Activated naive CD8-positive, alpha-beta T cell treated with anti-CD3 and anti-CD28 coated beads, Interleukin-2, amount 50 U/mL, for 24 hours (primary cell): Measurements from ENCODE around the gene MDM4.
"Not testable (repeated sequence)": the region's sequence is repeated elsewhere in the genome, so short reads cannot be mapped to it uniquely, and the experiment has no call there.

Experiments
- ATAC-seq: fragments of 150-1000 bp; cut with Tn5 transposase; one replicate; pipeline ENCODE4 v1.10.0; 2021
- DNase-seq: peaks from one replicate; pipeline ENCODE4 v3.0.0; 2021
- H3K27ac Mint-ChIP-seq: one replicate; pipeline ENCODE4 v1.8.0; 2021; ENCODE audit warnings: mild to moderate bottlenecking, mixed read lengths
- H3K27me3 Mint-ChIP-seq: one replicate; pipeline ENCODE4 v1.8.0; 2021; ENCODE audit warnings: mixed read lengths
- H3K36me3 Mint-ChIP-seq: one replicate; pipeline ENCODE4 v1.8.0; 2021; ENCODE audit warnings: low read depth, mixed read lengths
- H3K4me1 Mint-ChIP-seq: one replicate; pipeline ENCODE4 v1.8.0; 2021; ENCODE audit warnings: mixed read lengths
- H3K4me3 Mint-ChIP-seq: one replicate; pipeline ENCODE4 v1.8.0; 2021; ENCODE audit warnings: mild to moderate bottlenecking, moderate library complexity, mixed read lengths
- H3K9me3 Mint-ChIP-seq: one replicate; pipeline ENCODE4 v1.8.0; 2021; ENCODE audit warnings: mixed read lengths

MDM4 gene

DNA sequence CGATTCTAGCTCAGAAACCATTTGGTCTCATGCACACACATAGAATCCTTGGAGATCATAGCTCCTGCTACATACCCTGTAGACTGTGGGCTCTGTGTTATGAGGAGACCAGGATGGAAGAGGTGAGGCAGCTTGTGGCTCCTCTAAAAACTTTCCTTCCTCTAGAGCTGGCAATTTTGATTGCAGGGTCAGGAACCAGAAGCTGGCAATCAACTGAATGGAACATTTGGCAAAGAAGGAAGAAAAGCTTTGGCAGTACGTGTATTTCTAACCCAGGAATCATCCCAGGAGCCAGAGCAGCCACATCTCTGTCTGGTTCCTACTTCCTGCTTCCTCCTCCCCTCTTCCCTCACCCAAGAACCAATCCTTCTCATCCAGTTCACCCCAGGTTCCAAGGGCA, 37.3 kb upstream of the MDM4 start:
- Mint-ChIP-seq H3K27ac (no peak overlapping the region), H3K4me3 (no peak overlapping the region), H3K4me1 (peaks cover 62% of the 10 kb centered on the region), H3K36me3 (peaks cover 1% of the 10 kb centered on the region), H3K27me3 (no peaks in the 10 kb centered on the region), H3K9me3 (no peaks in the 10 kb centered on the region)
- no peak for DNase-seq
- ATAC-seq, result no peak

DNA sequence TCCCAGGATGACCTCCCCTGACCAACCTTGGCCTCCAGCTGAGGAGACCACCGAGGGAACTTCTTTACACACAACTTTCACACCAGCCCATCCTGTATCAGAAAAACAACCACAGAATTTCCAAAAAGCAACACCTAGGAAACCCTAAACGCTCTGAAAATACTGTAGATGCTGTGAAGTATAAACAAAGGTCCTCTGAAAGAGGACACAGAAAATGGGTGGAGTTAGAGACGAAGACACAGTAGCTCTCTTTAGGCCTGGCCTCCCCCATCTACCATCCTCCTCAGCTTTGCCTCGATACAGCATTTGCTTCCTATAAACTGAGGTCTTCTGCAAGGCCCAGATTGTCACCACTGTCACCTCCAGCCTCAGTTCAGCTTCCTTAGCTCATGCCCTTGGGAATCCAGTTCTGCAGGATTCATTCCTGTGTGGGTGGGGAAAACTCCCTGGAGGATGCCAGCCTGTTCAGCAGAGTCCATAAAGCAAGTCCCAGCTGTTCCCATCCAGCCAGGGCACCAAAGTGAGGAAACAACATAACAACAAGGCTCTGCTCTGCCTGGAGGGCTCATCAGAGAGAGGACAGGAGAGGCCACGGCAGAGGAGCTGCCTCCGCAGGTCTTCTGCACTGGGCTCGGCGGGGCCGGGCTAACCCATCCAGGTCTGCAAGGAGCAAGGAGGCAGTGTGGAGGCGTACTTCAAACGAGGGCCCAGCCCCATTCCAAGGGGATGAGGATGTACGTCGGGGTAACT, 36.6 kb upstream of the MDM4 start:
- no peak overlapping the region for H3K4me3 Mint-ChIP-seq

DNA sequence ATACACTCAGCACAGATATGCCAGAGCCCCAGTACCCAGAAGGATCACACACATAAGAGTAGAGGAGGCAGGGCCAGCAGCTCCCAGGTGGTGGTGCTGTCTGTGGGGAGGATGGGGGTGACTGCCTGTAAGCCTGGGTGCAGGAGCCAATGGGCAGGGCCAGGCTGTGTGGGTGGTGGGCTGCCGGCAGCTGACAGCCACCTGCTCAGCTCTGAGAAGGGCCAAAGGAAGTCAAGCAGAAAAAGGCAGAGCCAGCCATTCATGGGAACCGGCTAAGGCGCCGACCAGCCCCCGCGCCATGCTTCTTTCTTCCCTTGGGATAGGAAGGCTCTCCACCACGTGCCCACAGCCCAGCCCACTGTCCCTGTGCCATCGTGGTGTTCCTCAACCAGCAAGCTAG, 35.7 kb upstream of the MDM4 start:
- H3K27me3 Mint-ChIP-seq, result no peaks in the 10 kb centered on the region
- H3K4me3 Mint-ChIP-seq, result no peak overlapping the region
- peak overlapping the region; percentile 26 for H3K27ac Mint-ChIP-seq
- H3K4me1 Mint-ChIP-seq, result peaks cover 62% of the 10 kb centered on the region
- H3K9me3 Mint-ChIP-seq, result no peaks in the 10 kb centered on the region
- DNase-seq, result no peak
- peaks cover 1% of the 10 kb centered on the region for H3K36me3 Mint-ChIP-seq
- ATAC-seq, result peak; percentile 51

More for the DNA sequence above, 36.6 kb upstream of the MDM4 start:
- peaks cover 61% of the 10 kb centered on the region for H3K4me1 Mint-ChIP-seq
- H3K36me3 Mint-ChIP-seq, result peaks cover 1% of the 10 kb centered on the region
- no peaks in the 10 kb centered on the region for H3K9me3 Mint-ChIP-seq
- no peak overlapping the region for H3K27ac Mint-ChIP-seq
- no peak for DNase-seq
- no peaks in the 10 kb centered on the region for H3K27me3 Mint-ChIP-seq
- ATAC-seq, result no peak

DNA sequence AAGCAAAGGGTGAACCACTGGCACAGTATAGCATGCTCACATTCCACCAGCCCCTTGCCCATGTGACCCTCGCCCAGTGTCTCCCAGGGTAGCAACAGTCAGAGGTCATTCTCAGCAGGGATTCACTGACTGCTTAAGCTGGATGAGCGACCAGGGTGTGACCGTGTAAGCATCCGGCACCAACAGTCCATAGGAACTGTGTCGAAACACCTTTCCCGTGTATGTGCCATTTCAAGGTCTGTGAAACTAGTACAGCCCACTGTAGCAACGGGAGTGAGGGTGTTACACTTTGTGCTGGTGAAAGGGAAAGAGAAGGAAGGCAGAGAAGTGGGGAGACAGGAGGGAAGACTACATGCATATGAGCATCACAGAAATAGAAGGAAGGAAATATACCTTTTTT, 32.4 kb upstream of the MDM4 start:
- Mint-ChIP-seq H3K9me3 (no peaks in the 10 kb centered on the region), H3K27me3 (no peaks in the 10 kb centered on the region), H3K27ac (peak overlapping the region; percentile 20), H3K4me3 (no peak overlapping the region), H3K36me3 (no peaks in the 10 kb centered on the region), H3K4me1 (peaks cover 56% of the 10 kb centered on the region)
- DNase-seq (no peak), ATAC-seq (no peak)

DNA sequence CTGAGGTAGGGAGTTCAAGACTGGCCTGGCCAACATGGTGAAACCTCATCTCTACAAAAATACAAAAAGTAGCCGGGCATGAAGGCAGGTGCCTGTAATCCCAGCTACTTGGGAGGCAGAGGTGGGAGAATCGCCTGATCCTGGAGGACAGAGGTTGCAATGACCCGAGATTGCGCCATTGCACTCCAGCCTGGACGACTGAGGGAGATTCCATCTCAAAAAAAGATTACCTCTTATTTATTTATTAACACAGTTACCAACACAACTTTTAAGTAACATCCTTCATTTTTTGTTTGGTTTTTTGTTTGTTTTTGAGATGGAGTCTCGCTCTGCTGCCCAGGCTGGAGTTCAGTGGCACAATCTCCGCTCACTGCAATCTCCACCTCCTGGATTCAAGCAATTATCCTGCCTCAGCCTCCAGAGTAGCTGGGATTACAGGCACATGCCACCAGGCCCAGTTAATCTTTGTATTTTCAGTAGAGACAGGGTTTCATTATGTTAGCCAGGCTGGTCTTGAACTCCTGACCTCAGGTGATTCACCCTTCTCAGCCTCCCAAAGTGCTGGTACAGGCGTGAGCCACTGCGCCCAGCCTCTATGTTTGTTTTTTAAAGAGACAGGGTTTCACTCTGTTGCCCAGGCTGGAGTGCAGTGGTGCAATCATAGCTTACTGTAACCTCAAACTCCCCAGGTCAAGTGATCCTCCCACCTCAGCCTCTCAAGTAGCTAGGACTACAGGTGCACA, 29.5 kb upstream of the MDM4 start:
- not testable (repeated sequence) for H3K27me3 Mint-ChIP-seq, H3K36me3 Mint-ChIP-seq, H3K4me3 Mint-ChIP-seq, H3K27ac Mint-ChIP-seq, DNase-seq, ATAC-seq, H3K9me3 Mint-ChIP-seq
- peaks cover 44% of the 10 kb centered on the region for H3K4me1 Mint-ChIP-seq

DNA sequence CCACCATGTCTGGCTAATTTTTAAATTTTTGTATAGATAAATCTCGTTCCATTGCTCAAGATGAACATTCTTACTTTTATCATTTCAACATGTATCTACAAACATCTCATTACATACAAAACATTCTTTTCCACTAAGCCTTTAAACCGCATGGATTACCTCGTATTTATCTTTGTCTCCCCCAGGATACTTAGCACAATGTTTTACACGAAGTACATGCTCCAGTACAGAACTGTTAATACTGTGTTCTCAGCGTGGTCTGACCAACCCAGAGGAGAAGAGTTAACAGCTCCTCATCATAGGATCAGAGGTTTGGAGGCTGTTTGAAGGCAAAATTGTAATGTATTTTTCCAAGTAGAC, 29.0 kb upstream of the MDM4 start:
- H3K27ac Mint-ChIP-seq, result no peak overlapping the region
- no peaks in the 10 kb centered on the region for H3K9me3 Mint-ChIP-seq
- no peaks in the 10 kb centered on the region for H3K36me3 Mint-ChIP-seq
- DNase-seq (no peak), ATAC-seq (no peak)
- no peaks in the 10 kb centered on the region for H3K27me3 Mint-ChIP-seq
- peaks cover 49% of the 10 kb centered on the region for H3K4me1 Mint-ChIP-seq
- H3K4me3 Mint-ChIP-seq, result no peak overlapping the region

DNA sequence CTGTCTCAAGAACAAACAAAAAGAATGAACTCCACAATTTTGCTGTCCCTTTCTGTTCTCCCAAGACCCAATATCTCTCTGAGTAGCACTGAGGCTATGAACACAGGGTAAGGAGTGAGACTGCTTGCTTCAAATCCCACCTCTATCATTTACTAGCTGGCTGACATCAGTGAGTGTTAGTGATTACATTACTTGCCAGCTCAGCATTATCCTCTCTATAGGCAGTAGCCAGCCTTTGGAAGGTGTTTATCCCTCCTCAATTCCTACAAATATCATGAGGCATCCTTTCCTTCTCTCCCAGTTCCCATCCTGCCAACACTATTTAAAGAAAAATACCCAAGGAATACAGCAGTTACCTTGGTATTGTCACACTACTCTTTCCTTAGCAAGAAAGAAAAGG, 24.6 kb upstream of the MDM4 start:
- ATAC-seq (no peak), DNase-seq (no peak)
- Mint-ChIP-seq H3K36me3 (no peaks in the 10 kb centered on the region), H3K4me1 (peaks cover 62% of the 10 kb centered on the region), H3K27me3 (no peaks in the 10 kb centered on the region), H3K4me3 (peak overlapping the region; percentile 88), H3K9me3 (no peaks in the 10 kb centered on the region), H3K27ac (peak overlapping the region; percentile 8)

DNA sequence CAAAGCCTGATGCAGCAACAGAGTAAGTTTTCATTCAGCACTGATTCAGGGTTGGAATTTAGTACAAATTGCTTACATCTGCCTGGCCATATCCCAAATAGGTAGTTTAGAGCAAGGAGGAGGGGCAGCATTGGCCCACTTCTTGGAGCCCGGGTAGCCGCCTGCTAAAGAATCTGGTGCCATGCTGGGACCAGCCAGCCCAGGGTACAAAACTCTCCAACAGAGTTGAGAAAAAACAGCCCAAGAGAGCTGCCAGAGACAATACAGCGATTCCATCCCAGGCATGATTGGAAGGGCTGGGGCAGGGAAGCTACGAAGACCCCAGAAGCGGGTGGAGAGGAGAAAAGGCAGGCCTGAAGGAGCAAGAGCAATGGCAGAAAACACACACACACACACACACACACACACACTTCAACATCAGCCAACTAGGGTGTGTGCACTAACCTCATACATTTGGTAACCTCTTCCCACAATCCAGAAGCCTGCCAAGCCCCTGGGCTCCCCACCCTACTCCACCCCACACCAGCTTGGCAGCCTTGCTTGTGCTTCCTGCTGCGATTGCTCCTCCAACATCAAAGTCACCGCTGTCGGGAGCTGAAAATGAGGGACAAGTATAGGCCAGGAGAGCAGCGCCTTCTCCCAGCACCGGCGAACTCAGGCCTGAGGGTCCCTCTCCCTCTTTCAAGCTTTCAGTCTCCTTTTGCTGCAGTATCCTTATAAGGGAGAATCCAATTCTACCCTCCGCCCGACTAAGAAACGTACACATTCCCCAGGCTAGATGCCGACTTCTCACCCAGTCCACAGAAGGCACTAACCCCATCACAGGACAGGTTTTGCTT, 22.8 kb upstream of the MDM4 start:
- Mint-ChIP-seq H3K27ac (peak overlapping the region; percentile 76), H3K4me3 (peak overlapping the region; percentile 88), H3K27me3 (no peaks in the 10 kb centered on the region), H3K4me1 (peaks cover 60% of the 10 kb centered on the region), H3K36me3 (no peaks in the 10 kb centered on the region), H3K9me3 (no peaks in the 10 kb centered on the region)
- no peak for ATAC-seq
- no peak for DNase-seq

DNA sequence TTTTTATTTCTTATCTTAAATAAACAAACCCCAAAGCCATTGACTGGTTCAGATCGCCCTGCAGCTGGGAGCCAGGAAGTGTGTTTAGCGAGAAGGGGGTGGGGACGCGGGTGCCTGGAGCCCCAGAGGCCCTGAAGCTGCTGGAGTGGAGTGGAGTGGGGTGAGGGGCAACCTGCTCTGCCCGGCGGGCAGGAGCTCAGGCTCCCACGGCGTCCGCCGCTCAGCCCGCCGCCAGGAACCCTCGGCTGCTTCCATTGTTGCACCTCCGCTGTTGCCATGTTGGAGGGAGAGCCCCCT, 22.3 kb upstream of the MDM4 start:
- peak; percentile 57 for DNase-seq
- Mint-ChIP-seq H3K36me3 (no peaks in the 10 kb centered on the region), H3K9me3 (no peaks in the 10 kb centered on the region), H3K27me3 (no peaks in the 10 kb centered on the region), H3K27ac (peak overlapping the region; percentile 76), H3K4me1 (peaks cover 59% of the 10 kb centered on the region), H3K4me3 (peak overlapping the region; percentile 88)
- ATAC-seq, result peak; percentile 42

DNA sequence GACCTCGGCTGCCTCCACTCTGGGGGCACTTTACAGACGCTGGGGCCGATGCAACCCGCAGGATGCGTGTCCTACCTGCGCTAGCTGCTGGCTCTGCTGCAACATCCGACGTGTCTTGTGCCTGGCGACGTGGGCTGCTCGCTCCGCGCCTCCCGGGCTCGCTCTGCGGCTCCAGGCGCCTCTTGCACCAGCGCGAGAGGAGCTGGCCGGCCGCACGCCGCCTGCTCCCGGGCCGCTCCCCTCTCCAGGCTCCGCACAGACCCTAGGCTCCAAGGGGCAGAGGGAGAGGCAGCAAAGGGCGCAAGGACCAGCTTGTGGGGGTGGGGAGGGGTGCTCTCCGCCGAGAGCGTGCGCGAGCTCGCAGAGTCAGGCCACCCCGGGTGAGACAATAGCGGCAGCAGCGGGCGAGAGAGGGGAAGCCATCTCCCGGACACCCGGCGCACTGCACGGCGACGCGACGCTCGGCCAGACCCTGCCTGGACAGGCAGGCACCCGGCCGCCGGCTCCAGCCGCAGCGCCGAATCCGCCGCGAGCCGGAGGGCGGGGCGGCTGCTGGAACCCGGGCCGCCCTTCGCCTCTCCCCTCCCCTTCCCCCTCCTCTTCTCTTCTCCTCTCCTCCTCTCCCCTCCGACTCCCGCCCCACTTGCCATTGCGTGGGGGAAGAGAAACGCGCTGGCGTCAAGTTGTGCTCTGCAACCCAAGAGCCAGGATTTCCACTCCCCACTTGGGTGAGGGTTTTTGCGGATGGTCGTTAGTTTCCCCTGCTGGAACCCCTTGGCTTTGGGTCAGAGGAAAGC, 21.7 kb upstream of the MDM4 start, which contains the start of gene PIK3C2B:
TSS of gene PIK3C2B (minus strand) at position 525 of the 797 bp plus-strand sequence. CDS start 25,003 bp downstream, outside the sequence.
- Mint-ChIP-seq H3K4me1 (peaks cover 59% of the 10 kb centered on the region), H3K27ac (peak within 1 kb of the TSS; percentile 89), H3K4me3 (peak within 1 kb of the TSS; percentile 88), H3K36me3 (no peaks in the 10 kb centered on the region), H3K27me3 (no peaks in the 10 kb centered on the region), H3K9me3 (no peaks in the 10 kb centered on the region)
- DNase-seq, result peak; percentile 75
- peak; percentile 82 for ATAC-seq

DNA sequence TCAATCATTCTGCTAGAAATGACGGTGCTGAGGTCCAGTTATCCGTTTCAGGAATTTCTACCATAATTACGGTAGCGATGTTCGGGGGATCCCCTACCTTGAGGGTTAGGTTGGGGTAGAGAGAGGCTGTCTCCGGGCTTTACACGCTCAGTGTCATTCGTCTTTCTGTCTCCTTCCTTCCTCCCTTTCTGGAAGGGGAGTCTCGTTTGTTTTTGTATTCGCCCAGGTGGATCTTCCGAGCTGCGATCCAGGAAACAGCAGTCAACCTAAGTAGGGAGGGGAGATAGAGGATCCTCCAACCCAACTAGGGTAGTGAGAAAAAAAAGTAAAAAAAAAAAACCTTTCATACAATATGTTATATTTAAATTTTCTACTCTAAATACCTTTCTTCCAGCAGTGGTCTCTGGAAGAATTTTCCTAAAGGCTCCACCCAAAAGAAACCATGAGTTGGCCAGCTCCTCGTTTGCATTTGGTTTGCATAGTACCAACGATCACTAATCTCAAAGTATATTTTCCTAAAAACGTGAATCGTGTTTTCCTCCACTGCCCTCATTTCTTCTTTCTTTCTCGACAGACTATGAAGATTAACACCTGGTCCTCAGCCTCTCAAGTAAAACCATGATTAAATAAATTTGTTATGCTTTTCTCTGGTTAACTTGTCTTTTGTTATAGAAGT, 21.0 kb upstream of the MDM4 start:
- DNase-seq (no peak), ATAC-seq (peak; percentile 62)
- H3K36me3 Mint-ChIP-seq, result no peaks in the 10 kb centered on the region
- no peaks in the 10 kb centered on the region for H3K27me3 Mint-ChIP-seq
- H3K4me1 Mint-ChIP-seq, result peaks cover 53% of the 10 kb centered on the region
- peak overlapping the region; percentile 88 for H3K4me3 Mint-ChIP-seq
- H3K9me3 Mint-ChIP-seq, result no peaks in the 10 kb centered on the region
- peak overlapping the region; percentile 89 for H3K27ac Mint-ChIP-seq

DNA sequence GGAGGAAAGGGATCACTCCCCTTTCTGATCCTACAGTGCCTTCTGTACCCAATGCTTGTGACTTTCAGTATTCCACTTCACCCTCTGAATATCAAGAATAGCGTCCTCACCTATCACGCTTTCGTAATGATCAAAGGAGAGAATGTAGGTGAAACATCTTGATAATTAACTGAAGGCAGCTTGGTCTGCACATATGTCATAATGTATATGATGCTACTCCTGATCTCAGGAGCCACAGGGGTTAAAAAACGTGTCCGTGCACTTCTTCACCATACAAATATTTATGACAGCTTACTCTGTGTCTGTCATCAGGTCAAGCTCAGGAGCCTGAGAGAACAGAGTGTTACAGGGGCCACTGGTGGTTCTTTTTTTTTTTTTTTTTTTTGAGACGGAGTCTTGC, 20.4 kb upstream of the MDM4 start:
- Mint-ChIP-seq H3K4me1 (peaks cover 47% of the 10 kb centered on the region), H3K27me3 (no peaks in the 10 kb centered on the region), H3K9me3 (no peaks in the 10 kb centered on the region), H3K36me3 (no peaks in the 10 kb centered on the region), H3K27ac (peak overlapping the region; percentile 62), H3K4me3 (peak overlapping the region; percentile 88)
- DNase-seq (no peak), ATAC-seq (no peak)

DNA sequence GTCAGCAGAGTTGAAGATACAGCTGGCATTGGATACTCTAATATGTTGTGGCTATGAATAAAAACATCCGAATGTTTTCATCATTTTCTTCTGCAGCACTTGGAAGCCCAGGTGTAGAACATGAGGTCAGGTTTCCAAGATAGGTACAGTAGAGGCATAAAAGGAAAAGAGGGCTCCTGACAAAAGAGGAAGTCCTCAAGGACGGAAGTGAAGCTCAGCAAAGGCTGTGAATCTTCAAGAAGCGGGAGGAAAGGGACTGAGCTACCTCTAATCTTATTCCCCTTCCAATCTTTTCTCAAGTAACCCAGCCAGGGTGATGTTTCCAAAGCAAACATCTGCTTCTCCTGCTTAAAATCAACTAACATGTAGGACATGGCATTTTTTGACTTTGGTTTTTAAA, 17.2 kb upstream of the MDM4 start:
- Mint-ChIP-seq H3K4me3 (no peak overlapping the region), H3K4me1 (peaks cover 28% of the 10 kb centered on the region), H3K27me3 (no peaks in the 10 kb centered on the region), H3K27ac (no peak overlapping the region), H3K36me3 (no peaks in the 10 kb centered on the region), H3K9me3 (no peaks in the 10 kb centered on the region)
- no peak for ATAC-seq
- DNase-seq, result no peak
